Measurements from ENCODE around the gene ZNF451.

The ZNF451 gene

DNA sequence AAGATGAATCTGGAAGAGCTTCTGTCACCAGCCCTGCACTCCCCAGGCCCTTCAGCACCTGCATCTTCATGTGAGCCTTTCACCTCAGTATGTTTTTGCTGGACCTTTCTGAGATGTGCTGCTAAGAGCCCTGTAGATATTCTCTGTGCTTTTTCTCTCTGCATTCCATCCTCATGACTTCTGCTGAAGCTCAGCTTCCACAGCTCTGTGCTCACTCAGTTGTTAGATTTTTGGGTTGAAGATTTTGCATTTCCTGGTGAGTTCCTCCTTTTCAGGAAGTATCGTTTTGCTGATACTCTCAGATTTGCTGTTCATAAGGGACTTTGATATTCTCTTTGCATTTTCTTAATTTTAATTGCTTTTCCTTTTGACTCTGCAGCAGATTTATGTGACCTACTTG is 25.2 kb upstream of the ZNF451 start:
- no peak for DNase-seq (ENCODE audit: low read depth)
- TF ChIP-seq, protein P1, sequence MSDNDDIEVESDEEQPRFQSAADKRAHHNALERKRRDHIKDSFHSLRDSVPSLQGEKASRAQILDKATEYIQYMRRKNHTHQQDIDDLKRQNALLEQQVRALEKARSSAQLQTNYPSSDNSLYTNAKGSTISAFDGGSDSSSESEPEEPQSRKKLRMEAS (IDR thresholded peaks at IDR 0.05; ENCODE audit: low read depth, low read length) = no peak
- TF ChIP-seq MYC (IDR thresholded peaks at IDR 0.05; ENCODE audit: low read depth, low read length) (no peak), POLR2A (IDR thresholded peaks at IDR 0.05; ENCODE audit: extremely low read depth, insufficient read length) (no peak)
- TF ChIP-seq, protein P2, sequence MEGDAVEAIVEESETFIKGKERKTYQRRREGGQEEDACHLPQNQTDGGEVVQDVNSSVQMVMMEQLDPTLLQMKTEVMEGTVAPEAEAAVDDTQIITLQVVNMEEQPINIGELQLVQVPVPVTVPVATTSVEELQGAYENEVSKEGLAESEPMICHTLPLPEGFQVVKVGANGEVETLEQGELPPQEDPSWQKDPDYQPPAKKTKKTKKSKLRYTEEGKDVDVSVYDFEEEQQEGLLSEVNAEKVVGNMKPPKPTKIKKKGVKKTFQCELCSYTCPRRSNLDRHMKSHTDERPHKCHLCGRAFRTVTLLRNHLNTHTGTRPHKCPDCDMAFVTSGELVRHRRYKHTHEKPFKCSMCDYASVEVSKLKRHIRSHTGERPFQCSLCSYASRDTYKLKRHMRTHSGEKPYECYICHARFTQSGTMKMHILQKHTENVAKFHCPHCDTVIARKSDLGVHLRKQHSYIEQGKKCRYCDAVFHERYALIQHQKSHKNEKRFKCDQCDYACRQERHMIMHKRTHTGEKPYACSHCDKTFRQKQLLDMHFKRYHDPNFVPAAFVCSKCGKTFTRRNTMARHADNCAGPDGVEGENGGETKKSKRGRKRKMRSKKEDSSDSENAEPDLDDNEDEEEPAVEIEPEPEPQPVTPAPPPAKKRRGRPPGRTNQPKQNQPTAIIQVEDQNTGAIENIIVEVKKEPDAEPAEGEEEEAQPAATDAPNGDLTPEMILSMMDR (IDR thresholded peaks at IDR 0.05; ENCODE audit: low read depth, low read length) = no peak
- no peak overlapping the region for H3K4me3 ChIP-seq (ENCODE audit: low read depth, low read length)

DNA sequence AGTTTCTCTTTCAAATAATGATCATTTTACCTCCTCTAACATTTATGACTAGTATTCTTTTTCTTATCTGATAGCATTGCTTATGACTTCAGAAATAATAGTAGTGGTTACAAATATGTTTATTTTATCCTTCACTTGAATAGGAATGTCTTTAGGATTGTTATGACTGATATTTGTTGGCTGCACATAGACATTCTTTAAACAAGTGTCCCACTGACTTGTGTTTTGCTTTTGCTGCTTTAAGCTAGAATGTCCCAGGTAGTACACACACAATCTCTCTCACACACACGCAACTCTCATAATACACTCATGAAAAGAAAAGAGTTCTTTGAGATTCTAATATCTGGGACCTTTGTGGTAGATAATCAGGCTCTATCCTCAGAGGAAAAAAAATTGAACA is 21.9 kb upstream of the ZNF451 start:
- TF ChIP-seq POLR2A (IDR thresholded peaks at IDR 0.05; ENCODE audit: extremely low read depth, insufficient read length) (no peak), MYC (IDR thresholded peaks at IDR 0.05; ENCODE audit: low read depth, low read length) (no peak)
- TF ChIP-seq, protein P1 (IDR thresholded peaks at IDR 0.05; ENCODE audit: low read depth, low read length) = no peak
- TF ChIP-seq, protein P2 (IDR thresholded peaks at IDR 0.05; ENCODE audit: low read depth, low read length) = no peak
- no peak overlapping the region for H3K4me3 ChIP-seq (ENCODE audit: low read depth, low read length)
- no peak for DNase-seq (ENCODE audit: low read depth)

DNA sequence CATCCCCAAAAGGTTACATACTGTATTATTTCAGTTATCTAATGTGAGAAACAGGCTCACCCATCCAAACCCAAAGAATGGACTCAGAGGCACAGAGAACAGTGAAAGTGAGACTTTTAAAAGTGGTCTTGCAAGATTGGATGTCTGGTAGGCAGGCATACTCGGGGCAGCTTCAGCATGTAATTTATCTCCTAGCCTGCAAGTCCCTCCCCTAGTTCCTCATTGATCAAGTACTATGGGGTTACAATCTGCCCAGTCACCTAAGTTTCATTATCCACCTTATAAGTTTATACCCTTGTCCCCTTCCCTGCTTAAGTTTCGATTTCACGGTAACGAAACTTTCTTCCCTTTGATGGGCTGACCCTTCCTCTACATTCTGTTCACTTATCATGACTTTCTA is 20.8 kb upstream of the ZNF451 start:
- TF ChIP-seq, protein P1 (IDR thresholded peaks at IDR 0.05; ENCODE audit: low read depth, low read length) = no peak
- TF ChIP-seq, protein P2 (IDR thresholded peaks at IDR 0.05; ENCODE audit: low read depth, low read length) = no peak
- TF ChIP-seq MYC (IDR thresholded peaks at IDR 0.05; ENCODE audit: low read depth, low read length) = no peak
- no peak for TF ChIP-seq POLR2A (IDR thresholded peaks at IDR 0.05; ENCODE audit: extremely low read depth, insufficient read length)
- H3K4me3 ChIP-seq (ENCODE audit: low read depth, low read length) = no peak overlapping the region
- no peak for DNase-seq (ENCODE audit: low read depth)

DNA sequence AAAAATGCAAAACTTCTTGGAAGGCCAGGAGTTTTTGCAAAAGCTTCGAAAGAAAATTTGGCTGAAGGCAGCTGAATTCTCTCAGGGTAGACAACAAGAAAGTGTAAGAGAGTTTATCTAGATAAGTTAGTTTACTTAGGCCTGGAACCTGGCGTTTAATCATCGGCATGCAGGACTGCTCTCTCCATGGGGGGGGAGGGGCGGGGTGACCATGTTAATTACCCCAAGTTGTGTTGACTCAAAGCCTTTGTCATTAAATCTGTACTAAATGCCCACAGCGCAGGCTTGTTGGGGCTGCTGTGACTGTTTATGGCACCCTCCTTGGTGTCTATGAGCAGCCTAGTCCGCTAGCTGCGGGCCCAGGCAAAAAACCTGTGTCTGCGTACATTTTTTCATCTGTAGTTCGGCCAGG is 20.1 kb upstream of the ZNF451 start:
- TF ChIP-seq, protein P2 (IDR thresholded peaks at IDR 0.05; ENCODE audit: low read depth, low read length) = no peak
- TF ChIP-seq, protein P1 (IDR thresholded peaks at IDR 0.05; ENCODE audit: low read depth, low read length) = no peak
- TF ChIP-seq POLR2A (IDR thresholded peaks at IDR 0.05; ENCODE audit: extremely low read depth, insufficient read length) (no peak), MYC (IDR thresholded peaks at IDR 0.05; ENCODE audit: low read depth, low read length) (no peak)
- DNase-seq (ENCODE audit: low read depth) = no peak
- no peak overlapping the region for H3K4me3 ChIP-seq (ENCODE audit: low read depth, low read length)

DNA sequence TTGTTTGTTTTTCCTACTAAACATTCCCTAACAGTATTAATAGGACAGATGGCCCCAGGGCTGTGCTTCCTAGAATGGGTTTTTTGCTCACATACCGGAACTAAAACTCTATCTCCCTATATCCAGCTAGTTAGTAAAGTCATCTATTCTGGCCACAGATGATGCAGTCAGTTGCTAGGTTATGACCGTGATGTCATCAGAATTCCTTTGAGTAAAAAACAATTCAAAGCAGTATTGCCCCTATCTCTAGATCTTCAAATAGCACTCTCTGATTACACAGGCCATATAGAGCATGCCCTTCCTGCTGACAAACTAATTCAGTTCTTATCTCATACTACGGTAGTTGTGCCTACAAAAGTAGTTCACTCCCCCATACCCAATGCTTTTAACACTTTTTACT is 17.9 kb upstream of the ZNF451 start:
- no peak overlapping the region for H3K4me3 ChIP-seq (ENCODE audit: low read depth, low read length)
- DNase-seq (ENCODE audit: low read depth) = no peak
- TF ChIP-seq POLR2A (IDR thresholded peaks at IDR 0.05; ENCODE audit: extremely low read depth, insufficient read length) = no peak
- TF ChIP-seq, protein P2 (IDR thresholded peaks at IDR 0.05; ENCODE audit: low read depth, low read length) = no peak
- TF ChIP-seq, protein P1 (IDR thresholded peaks at IDR 0.05; ENCODE audit: low read depth, low read length) = no peak
- TF ChIP-seq MYC (IDR thresholded peaks at IDR 0.05; ENCODE audit: low read depth, low read length) = no peak

DNA sequence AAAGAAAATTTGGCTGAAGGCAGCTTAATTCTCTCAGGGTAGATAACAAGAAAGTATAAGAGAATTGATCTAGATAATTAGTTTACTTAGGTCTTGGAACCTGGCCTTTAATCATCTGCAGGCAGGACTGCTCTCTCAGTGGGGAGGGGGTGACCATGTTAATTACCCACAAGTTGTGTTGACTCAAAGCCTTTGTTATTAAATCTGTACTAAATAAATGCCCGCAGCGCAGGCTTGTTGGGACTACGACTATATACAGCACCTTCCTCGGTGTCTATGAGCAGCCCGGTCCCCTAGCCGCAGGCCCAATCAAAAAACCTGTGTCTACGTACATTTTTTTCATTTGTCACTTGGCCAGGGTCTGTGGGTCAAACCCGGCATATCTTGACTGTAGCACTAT is 15.6 kb upstream of the ZNF451 start:
- DNase-seq (ENCODE audit: low read depth) = no peak
- no peak overlapping the region for H3K4me3 ChIP-seq (ENCODE audit: low read depth, low read length)
- TF ChIP-seq POLR2A (IDR thresholded peaks at IDR 0.05; ENCODE audit: extremely low read depth, insufficient read length) (no peak), MYC (IDR thresholded peaks at IDR 0.05; ENCODE audit: low read depth, low read length) (no peak)
- TF ChIP-seq, protein P2 (IDR thresholded peaks at IDR 0.05; ENCODE audit: low read depth, low read length) = no peak
- TF ChIP-seq, protein P1 (IDR thresholded peaks at IDR 0.05; ENCODE audit: low read depth, low read length) = no peak

Measured in NB4 (cell line).